Renal cortex interstitium (tissue), 11 donors: ENCODE measurements around the gene PPP1R12C. TPM values are rescaled to one million over a fixed set of nuclear protein-coding genes. Genes with fewer than 3 reads are reported as not detected.
A peak's percentile ranks its signal among the peaks of the same experiment; 100 is the strongest.
"Not testable (repeated sequence)": the region's sequence is repeated elsewhere in the genome, so short reads cannot be mapped to it uniquely, and the experiment has no call there.

Experiments used
- DNase-seq, 11 donors: peaks; one replicate each; pipeline ENCODE4 v3.0.0-alpha.2; 2013; ENCODE audit warnings: low read depth in 9 of 11, low spot score in 4 of 11; ENCODE audit errors: extremely low read depth in 1 of 11
- polyA plus RNA-seq, 3 donors: library from polyadenylated mRNA; unstranded; fragments of 120-200 nt; gene quantifications; one replicate each; pipeline ENCODE4 v1.2.1, GENCODE V29; 2013; ENCODE audit not compliant: insufficient read length in 3 of 3

Gene PPP1R12C
- polyA plus RNA-seq, 3 donors: 66.4 to 116 (median 95.8) TPM

- no peak for DNase-seq
Measured at GRCh38 chr19:55066107-55066709, 51.2 kb downstream of the PPP1R12C start.

GRCh38 chr19:55065516-55065915 lies 51.9 kb downstream of the PPP1R12C start:
- DNase-seq: not testable (repeated sequence)

- no peak for DNase-seq
Measured at GRCh38 chr19:55063492-55063843, 54.0 kb downstream of the PPP1R12C start.

GRCh38 chr19:55062735-55063491 lies 54.5 kb downstream of the PPP1R12C start, which contains the start of gene RDH13:
Gene RDH13, minus strand, starts transcription at chr19:55063148. Its CDS starts 116 bp downstream, at chr19:55063032.
- peak in 9 of 11 donors; percentile 77 to 92 (median 85) for DNase-seq

- DNase-seq: not testable (repeated sequence)
Measured at GRCh38 chr19:55060287-55060686, 57.1 kb downstream of the PPP1R12C start.

- DNase-seq: no peak
Measured at GRCh38 chr19:55058781-55059610, 58.4 kb downstream of the PPP1R12C start.

GRCh38 chr19:55056827-55057226 lies 60.6 kb downstream of the PPP1R12C start:
- DNase-seq: no peak

- no peak for DNase-seq
Measured at GRCh38 chr19:55053735-55054134, 63.7 kb downstream of the PPP1R12C start.

- DNase-seq: no peak
Measured at GRCh38 chr19:55050749-55051532, 66.5 kb downstream of the PPP1R12C start.

GRCh38 chr19:55048446-55048845 lies 69.0 kb downstream of the PPP1R12C start:
- DNase-seq: no peak

- no peak for DNase-seq
Measured at GRCh38 chr19:55047951-55048350, 69.5 kb downstream of the PPP1R12C start.

- DNase-seq: no peak
Measured at GRCh38 chr19:55046975-55047622, 70.3 kb downstream of the PPP1R12C start.

GRCh38 chr19:55044771-55045716 lies 72.4 kb downstream of the PPP1R12C start:
- DNase-seq: no peak

- no peak for DNase-seq
Measured at GRCh38 chr19:55044286-55044685, 73.2 kb downstream of the PPP1R12C start.

- DNase-seq: no peak
Measured at GRCh38 chr19:55042688-55043087, 74.7 kb downstream of the PPP1R12C start.

GRCh38 chr19:55042344-55042678 lies 75.1 kb downstream of the PPP1R12C start:
- no peak for DNase-seq

- peak in 1 of 11 donors; percentile 17 for DNase-seq
Measured at GRCh38 chr19:55041627-55042343, 75.7 kb downstream of the PPP1R12C start.
